ELF-1 (cell line): ENCODE measurements around the gene PLA1A.

ENCODE experiments used
- DNase-seq: peaks from one replicate; pipeline ENCODE4 v3.0.0-alpha.2; 2016; ENCODE audit warnings: low read depth, low spot score

Gene PLA1A

GRCh38 chr3:119608405-119609000 lies 10.8 kb downstream of the PLA1A start:
- DNase-seq, result no peak

GRCh38 chr3:119609301-119609700 lies 11.6 kb downstream of the PLA1A start:
- peak; percentile 70 for DNase-seq

DNA sequence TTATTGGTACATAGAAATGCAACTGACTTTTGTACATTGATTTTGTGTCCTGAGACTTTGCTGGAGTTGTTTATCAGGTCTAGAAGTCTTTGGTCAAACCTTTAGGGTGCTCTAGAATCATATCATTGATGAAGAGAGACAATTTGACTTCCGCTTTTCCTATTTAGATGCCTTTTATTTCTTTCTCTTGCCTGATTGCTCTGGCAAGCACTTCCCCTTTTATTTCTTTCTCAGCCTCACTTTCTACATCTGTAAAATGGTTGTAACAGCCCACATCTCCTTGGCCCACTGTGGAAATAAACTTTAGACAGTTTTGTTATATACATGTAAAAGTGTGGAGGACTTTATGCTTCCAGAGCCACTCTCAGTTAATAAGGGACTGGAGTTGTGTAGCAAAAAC lies 14.0 kb downstream of the PLA1A start:
- DNase-seq, result no peak

DNA sequence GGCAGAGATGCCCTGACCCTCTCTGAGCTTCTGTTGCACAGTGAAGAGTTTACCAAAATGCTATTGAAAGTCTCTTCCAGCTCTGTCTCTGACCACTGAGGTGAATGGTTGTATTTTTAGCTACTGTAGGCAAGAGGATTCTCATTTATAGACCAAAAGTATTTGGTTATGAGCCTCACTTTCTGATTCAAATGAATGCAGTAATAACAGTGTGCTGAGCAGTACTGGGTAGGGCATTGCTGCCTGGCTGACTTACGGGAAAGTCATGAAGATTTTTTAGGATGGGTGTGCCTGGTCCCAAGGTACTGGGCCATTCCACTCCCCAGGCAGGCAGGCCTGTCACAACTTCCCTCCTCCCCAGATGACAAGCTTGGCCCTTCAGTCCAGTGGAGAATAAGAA lies 15.5 kb downstream of the PLA1A start:
- DNase-seq, result no peak

DNA sequence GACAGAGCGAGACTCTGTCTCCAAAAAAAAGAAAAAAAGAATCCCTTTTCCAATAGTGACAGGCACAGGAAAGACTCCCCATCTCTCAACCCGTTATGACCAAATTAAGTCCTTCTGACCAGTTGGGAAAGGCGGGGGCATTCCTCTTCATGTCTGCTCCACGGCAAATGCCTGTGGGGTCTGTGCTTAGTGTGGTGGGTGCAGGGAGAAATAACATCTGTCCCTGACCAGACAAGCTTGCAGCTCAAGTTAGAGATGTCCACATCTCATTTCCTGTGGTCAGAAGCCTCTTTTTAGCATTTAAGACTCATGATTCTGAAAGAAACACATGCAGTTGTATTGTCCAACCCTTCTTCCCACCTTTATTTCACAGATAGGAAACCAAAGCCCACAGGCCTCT lies 16.2 kb downstream of the PLA1A start:
- DNase-seq, result no peak

- DNase-seq, result no peak
These were observed 18.4 kb downstream of the PLA1A start for GRCh38 chr3:119616056-119616455.

DNA sequence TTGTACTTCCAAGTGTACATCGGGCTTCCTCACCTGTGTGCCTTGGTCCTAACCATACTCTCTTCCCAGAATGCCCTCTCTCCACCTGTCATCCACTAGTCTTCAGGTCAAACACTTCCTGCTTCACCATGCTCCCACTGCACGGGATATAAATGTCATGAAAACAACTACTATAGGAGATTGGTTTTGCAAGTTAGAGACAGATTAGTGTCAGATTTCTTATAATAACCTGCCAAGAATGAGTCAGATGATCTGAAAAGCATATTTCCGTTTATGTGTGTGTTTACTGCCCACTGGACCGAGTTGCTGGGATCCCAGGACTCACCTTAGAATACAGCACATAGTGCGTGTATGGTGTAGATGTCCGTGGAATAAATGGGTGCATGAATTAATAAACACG lies 21.4 kb downstream of the PLA1A start:
- DNase-seq, result no peak

GRCh38 chr3:119620899-119621298 lies 23.2 kb downstream of the PLA1A start:
- DNase-seq, result no peak

- DNase-seq, result no peak
These were observed 26.5 kb downstream of the PLA1A start for GRCh38 chr3:119624002-119624720.

GRCh38 chr3:119625451-119626153 lies 27.9 kb downstream of the PLA1A start:
- DNase-seq, result no peak

- no peak for DNase-seq
These were observed 28.5 kb downstream of the PLA1A start for GRCh38 chr3:119626196-119626595.

GRCh38 chr3:119627461-119627860 lies 29.8 kb downstream of the PLA1A start:
- DNase-seq, result no peak

DNA sequence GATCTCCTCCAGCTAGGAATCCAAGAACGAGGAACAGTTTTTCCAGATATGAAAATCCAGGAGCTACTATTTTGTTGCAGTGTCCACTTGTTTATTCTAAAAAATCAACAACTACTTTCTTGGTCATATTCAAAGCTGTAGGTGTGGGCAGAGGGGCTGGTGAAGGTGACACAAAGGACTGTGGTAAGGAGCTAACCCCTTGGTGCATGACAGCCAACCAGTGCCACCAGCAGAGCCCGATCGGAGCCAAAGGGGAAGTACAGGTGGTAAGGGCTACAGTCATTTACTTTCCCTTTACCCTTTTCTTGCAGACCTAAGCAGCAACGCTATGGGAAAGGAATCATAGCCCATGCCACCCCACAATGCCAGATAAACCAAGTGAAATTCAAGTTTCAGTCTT lies 30.7 kb downstream of the PLA1A start:
- DNase-seq, result no peak

GRCh38 chr3:119628816-119629445 lies 31.2 kb downstream of the PLA1A start:
- no peak for DNase-seq

DNA sequence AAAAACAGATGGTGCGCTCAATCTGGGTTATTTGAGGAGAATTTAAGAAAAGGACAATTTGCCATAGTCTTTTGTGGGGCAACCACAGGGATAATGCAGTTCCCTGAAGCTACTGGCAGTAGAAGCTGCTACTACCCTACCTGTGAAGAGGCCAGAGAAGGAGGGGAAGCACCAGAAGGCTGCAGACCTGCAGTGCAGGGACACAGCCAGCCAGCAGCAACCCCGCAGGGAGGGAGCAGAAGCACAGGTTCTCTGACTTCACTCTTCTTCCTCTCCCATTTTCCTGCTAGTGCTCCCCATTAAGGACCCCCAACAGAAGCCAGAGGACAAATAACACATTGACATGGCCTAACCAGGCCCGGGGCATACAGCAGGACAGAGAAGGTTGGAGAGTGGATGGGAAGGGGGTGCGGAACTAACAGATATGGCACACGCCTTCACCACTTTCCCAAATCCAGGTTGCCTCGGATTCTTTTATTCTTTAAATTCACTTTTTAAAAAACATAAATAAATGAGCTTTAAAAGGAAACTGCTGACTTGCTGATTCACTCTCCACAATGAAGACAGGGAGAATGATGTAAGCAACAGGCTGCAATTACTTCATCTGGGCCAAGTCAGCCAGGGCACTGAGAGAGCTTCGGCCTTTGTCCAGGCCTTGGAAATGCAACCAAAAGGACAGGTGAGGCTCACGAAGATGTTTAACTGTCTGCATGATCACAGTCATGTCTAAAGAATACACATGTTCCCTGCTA lies 32.6 kb downstream of the PLA1A start:
- DNase-seq, result no peak

DNA sequence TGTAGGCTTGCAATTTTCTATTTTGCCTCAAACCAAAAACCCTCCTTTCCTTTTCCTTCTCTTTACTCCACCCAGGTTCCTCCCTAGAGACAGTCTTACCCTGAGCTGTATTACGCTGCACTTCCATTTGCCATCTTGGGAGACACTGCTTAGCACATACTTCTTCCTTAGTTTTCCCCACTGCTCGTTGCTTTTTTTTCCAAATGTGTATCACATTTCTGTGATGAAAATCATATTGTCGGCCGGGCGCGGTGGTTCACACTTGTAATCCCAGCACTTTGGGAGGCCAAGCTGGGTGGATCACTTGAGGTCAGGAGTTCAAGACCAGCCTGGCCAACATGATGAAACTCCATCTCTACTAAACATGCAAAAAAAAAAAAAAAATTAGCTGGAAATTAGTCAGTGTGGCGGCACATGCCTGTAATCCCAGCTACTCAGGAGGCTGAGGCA lies 33.2 kb downstream of the PLA1A start:
- no peak for DNase-seq

GRCh38 chr3:119631516-119631915 lies 33.8 kb downstream of the PLA1A start:
- no peak for DNase-seq

DNA sequence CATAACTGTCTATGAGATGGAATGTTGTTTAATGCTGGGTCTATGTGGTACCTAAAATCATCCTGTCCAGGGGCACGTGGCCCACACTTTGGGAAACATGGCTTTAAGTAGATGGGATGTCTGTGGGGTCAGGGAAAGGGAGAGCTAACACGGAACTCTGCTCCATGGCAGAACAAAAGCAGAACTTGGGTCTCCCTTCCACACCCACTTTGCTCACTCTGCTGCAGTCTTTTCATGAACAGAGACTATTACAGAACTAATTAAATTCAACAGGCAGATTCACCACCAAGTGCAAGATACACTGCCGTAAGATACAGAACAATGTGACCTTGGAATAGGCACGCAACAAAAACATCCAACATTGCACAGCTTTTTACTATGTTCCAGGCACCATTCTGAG lies 34.5 kb downstream of the PLA1A start:
- DNase-seq, result no peak

DNA sequence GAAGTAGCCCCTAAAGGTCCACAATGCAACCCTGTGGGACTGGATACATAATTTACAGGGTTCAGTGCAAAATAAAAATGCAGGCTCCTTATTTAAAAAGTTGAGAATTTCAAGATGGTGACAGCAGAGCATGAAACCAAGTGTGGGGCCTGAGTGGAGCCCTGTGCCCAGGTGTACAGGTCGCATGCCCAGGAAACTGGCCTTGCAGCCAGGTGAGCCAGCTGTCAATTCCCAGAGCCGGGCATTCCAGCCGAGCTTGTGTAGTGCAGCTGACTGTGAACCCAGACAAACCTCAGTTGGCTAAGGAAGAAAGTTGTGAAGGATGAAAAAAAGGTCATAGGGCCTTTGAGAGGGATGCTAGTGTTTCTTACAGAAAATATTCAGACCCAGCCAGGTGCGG lies 35.1 kb downstream of the PLA1A start:
- no peak for DNase-seq

DNA sequence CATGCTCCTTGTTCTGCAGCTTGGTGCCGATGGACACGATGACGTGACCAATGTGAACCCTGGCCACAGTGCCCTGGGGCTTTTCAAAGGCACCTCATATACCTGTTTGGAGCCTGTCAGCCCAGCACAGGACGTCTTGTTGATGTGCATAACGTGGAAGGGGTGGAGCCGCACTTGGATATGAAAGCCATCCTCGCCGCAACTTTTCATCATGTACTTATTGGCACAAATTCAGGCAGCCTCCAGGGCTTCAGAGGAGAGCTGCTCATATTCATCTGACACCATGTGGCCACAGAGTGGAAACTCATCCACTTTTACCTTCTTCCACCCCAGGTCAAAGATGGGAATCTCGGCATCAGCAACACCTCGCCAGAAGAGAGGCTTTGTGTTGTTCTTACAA lies 38.0 kb downstream of the PLA1A start:
- no peak for DNase-seq

- no peak for DNase-seq
These were observed 38.6 kb downstream of the PLA1A start for GRCh38 chr3:119636249-119636648.
